H1 (cell line): ENCODE measurements around the gene BPIFB3. TPM values are rescaled to one million over a fixed set of nuclear protein-coding genes. Genes with fewer than 3 reads are reported as not detected.

Source experiments
- CTCF ChIA-PET: fragments of 300-600 bp; sonication (Branson Sonifier 250); formaldehyde crosslinking; loops from one replicate; lab custom pipeline; 2021; ENCODE audit not compliant: partially characterized antibody; lab: Charles Lee
- POLR2A ChIA-PET: fragments of 300-600 bp; sonication (Branson Sonifier 250); formaldehyde crosslinking; loops from one replicate; lab custom pipeline; 2021; ENCODE audit warnings: inconsistent platforms; ENCODE audit not compliant: partially characterized antibody; lab: Charles Lee
- DNase-seq, 2 experiments: peaks; one replicate each; pipeline versions ENCODE4 v3.0.0 to v3.0.0-alpha.2; 2010 to 2022; ENCODE audit warnings: low spot score in 2 of 2, low read depth in 1 of 2, mixed read lengths in 1 of 2
- FAIRE-seq: peaks from 2 replicates; lab custom pipeline; 2011; peaks lifted over from hg19 to GRCh38; lab: Jason Lieb, UNC
- H2AFZ ChIP-seq: 2 replicates; pipeline ENCODE4 v1.8.1; 2012; ENCODE audit warnings: low read length, inconsistent platforms
- H2AK5ac ChIP-seq: 2 replicates; pipeline ENCODE4 v1.6.1; 2013; ENCODE audit warnings: low read depth, low read length
- H2BK120ac ChIP-seq: replicated peaks from 2 replicates; pipeline ENCODE3; 2013; ENCODE audit warnings: low read depth, low read length, inconsistent platforms
- H2BK12ac ChIP-seq: 2 replicates; pipeline ENCODE4 v1.6.1; 2013; ENCODE audit warnings: low read depth, low read length
- H2BK15ac ChIP-seq: 2 replicates; pipeline ENCODE4 v1.6.1; 2013; ENCODE audit warnings: low read length
- H2BK20ac ChIP-seq: 2 replicates; pipeline ENCODE4 v1.6.1; 2013; ENCODE audit warnings: low read length
- H2BK5ac ChIP-seq: 2 replicates; pipeline ENCODE4 v1.6.1; 2013; ENCODE audit warnings: low read depth, low read length
- H3K14ac ChIP-seq: 2 replicates; pipeline ENCODE4 v1.6.1; 2013; ENCODE audit warnings: inconsistent platforms; ENCODE audit not compliant: insufficient read length
- H3K18ac ChIP-seq: 2 replicates; pipeline ENCODE4 v1.6.1; 2013; ENCODE audit warnings: low read length; ENCODE audit errors: extremely low read depth
- H3K23ac ChIP-seq: 2 replicates; pipeline ENCODE4 v1.6.1; 2013; ENCODE audit warnings: inconsistent platforms; ENCODE audit not compliant: insufficient read length
- H3K23me2 ChIP-seq: 2 replicates; pipeline ENCODE4 v1.6.1; 2013; ENCODE audit warnings: low read depth, low read length
- H3K27ac ChIP-seq: 2 replicates; pipeline ENCODE4 v1.6.1; 2011; ENCODE audit warnings: low read depth, low read length, inconsistent platforms
- H3K27me3 ChIP-seq, 4 experiments: replicated peaks in 1 of 4; 1 replicate in 1 of 4; 2 replicates in 3 of 4; pipeline versions ENCODE4 v1.6.1 to v1.8.1; 2011 to 2013; ENCODE audit warnings: low read length in 3 of 4, mild to moderate bottlenecking in 3 of 4, inconsistent platforms in 2 of 4, mixed read lengths in 2 of 4, moderate library complexity in 1 of 4; ENCODE audit not compliant: control insufficient read depth in 3 of 4, insufficient read depth in 3 of 4; ENCODE audit errors: extremely low read depth in 1 of 4
- H3K36me3 ChIP-seq, 4 experiments: 2 replicates each; pipeline versions ENCODE4 v1.6.1 to v1.8.1; 2011 to 2013; ENCODE audit warnings: mild to moderate bottlenecking in 4 of 4, low read length in 3 of 4, moderate library complexity in 2 of 4, control low read depth in 1 of 4, inconsistent platforms in 1 of 4; ENCODE audit not compliant: insufficient read depth in 4 of 4, control insufficient read depth in 2 of 4
- H3K4ac ChIP-seq: replicated peaks from 2 replicates; pipeline ENCODE3; 2013; ENCODE audit warnings: low read length, low read depth, mixed read lengths, inconsistent platforms; ENCODE audit not compliant: insufficient read length
- H3K4me1 ChIP-seq, 4 experiments: replicated peaks in 1 of 4; 1 replicate in 1 of 4; 2 replicates in 3 of 4; pipeline versions ENCODE4 v1.6.1 to v1.8.1; 2011 to 2013; ENCODE audit warnings: low read length in 3 of 4, inconsistent platforms in 2 of 4, mixed read lengths in 1 of 4; ENCODE audit not compliant: insufficient read depth in 4 of 4, control insufficient read depth in 3 of 4
- H3K4me2 ChIP-seq, 2 experiments: 2 replicates each; pipeline versions ENCODE4 v1.6.1 to v1.8.1; 2011 to 2013; ENCODE audit warnings: low read depth in 2 of 2, low read length in 2 of 2, control low read depth in 1 of 2, inconsistent platforms in 1 of 2, mild to moderate bottlenecking in 1 of 2; ENCODE audit not compliant: insufficient read depth in 1 of 2
- H3K4me3 ChIP-seq, 4 experiments: fragments of 200-600, 300-600 bp in 1 of 4; sonication (generic), shearing (Covaris generic), sonication (Bioruptor Twin) in 1 of 4; 2 replicates each; pipeline versions ENCODE4 v1.5.1 to v1.8.1; 2011 to 2016; ENCODE audit warnings: low read length in 4 of 4, low read depth in 3 of 4, control low read depth in 2 of 4, inconsistent platforms in 2 of 4, mild to moderate bottlenecking in 2 of 4, mixed read lengths in 1 of 4, moderate library complexity in 1 of 4; ENCODE audit not compliant: insufficient read depth in 2 of 4; ENCODE audit errors: extremely low read depth in 1 of 4
- H3K56ac ChIP-seq: replicated peaks from 2 replicates; pipeline ENCODE3; 2013; ENCODE audit warnings: low read depth, mild to moderate bottlenecking, mixed read lengths, low read length, inconsistent platforms; ENCODE audit not compliant: insufficient read length
- H3K79me1 ChIP-seq: 2 replicates; pipeline ENCODE4 v1.6.1; 2013; ENCODE audit warnings: low read depth, low read length, control low read depth
- H3K79me2 ChIP-seq, 2 experiments: 2 replicates each; pipeline versions ENCODE4 v1.6.1 to v1.8.1; 2012 to 2013; ENCODE audit warnings: low read length in 2 of 2, mild to moderate bottlenecking in 2 of 2, inconsistent platforms in 1 of 2; ENCODE audit not compliant: insufficient read depth in 2 of 2, control insufficient read depth in 1 of 2
- H3K9ac ChIP-seq, 4 experiments: replicated peaks in 1 of 4; 1 replicate in 1 of 4; 2 replicates in 3 of 4; pipeline versions ENCODE4 v1.6.1 to v1.8.1; 2011 to 2013; ENCODE audit warnings: low read depth in 3 of 4, low read length in 3 of 4, control low read depth in 2 of 4, mild to moderate bottlenecking in 2 of 4, moderate library complexity in 2 of 4, inconsistent platforms in 1 of 4; ENCODE audit errors: extremely low read depth in 1 of 4
- H3K9me3 ChIP-seq, 2 experiments: 2 replicates each; pipeline versions ENCODE4 v1.6.1 to v1.8.1; 2012 to 2013; ENCODE audit warnings: mild to moderate bottlenecking in 2 of 2, moderate library complexity in 2 of 2, control low read depth in 1 of 2, inconsistent platforms in 1 of 2, low read depth in 1 of 2, low read length in 1 of 2, mixed read lengths in 1 of 2; ENCODE audit not compliant: insufficient read depth in 2 of 2
- H4K20me1 ChIP-seq, 2 experiments: replicated peaks in 1 of 2; 2 replicates each; pipeline versions ENCODE3 to v1.8.1; 2011 to 2013; ENCODE audit warnings: inconsistent platforms in 2 of 2, low read length in 2 of 2, mild to moderate bottlenecking in 1 of 2; ENCODE audit not compliant: insufficient read depth in 2 of 2, control insufficient read depth in 1 of 2
- H4K5ac ChIP-seq: 2 replicates; pipeline ENCODE4 v1.6.1; 2013; ENCODE audit warnings: low read length, low read depth, mixed read lengths, inconsistent platforms; ENCODE audit not compliant: insufficient read length
- H4K8ac ChIP-seq: 2 replicates; pipeline ENCODE4 v1.8.0; 2013; ENCODE audit warnings: mild to moderate bottlenecking, moderate library complexity, low read length, inconsistent platforms; ENCODE audit not compliant: insufficient read depth; ENCODE audit errors: extremely low read depth
- H4K91ac ChIP-seq: replicated peaks from 2 replicates; pipeline ENCODE3; 2013; ENCODE audit warnings: low read length, mixed read lengths, inconsistent platforms; ENCODE audit not compliant: insufficient read length
- PHF8 ChIP-seq: fragments of 200-600 bp; sonication (generic); conservative IDR thresholded peaks from 2 replicates; pipeline ENCODE4 v1.7.1; 2012; ENCODE audit warnings: low read depth, mild to moderate bottlenecking, inconsistent platforms, low read length, moderate library complexity
- WGBS, 2 experiments: shearing (Covaris generic) in 1 of 2; methylation state at CpG; one replicate each; pipeline versions ENCODE4 v1.1.6 to v1.1.7; 2013 to 2015; ENCODE audit warnings: low lambda C conversion rate in 2 of 2, mixed read lengths in 2 of 2, inconsistent platforms in 1 of 2, low coverage in 1 of 2, missing lambda C conversion rate in 1 of 2; ENCODE audit not compliant: insufficient replicate concordance in 2 of 2, insufficient coverage in 1 of 2, insufficient read length in 1 of 2; ENCODE audit errors: extremely low coverage in 1 of 2, missing lambda C conversion rate in 1 of 2; 5-methylcytosine and 5-hydroxymethylcytosine counted together
- polyA plus RNA-seq, 7 experiments: library from polyadenylated mRNA; depleted of rRNA in 3 of 7; stranded (reverse) in 5 of 7; unstranded in 2 of 7; fragments of >200 nt in 5 of 7; fragments of 200-250 nt in 2 of 7; gene quantifications; 1 replicate in 5 of 7; 2 replicates in 1 of 7; 4 replicates in 1 of 7; pipeline versions ENCODE4 v1.2.1 to v1.2.3, GENCODE V29; 2011 to 2013; ENCODE audit warnings: missing spikeins in 2 of 7, mixed read lengths in 2 of 7
- total RNA-seq: library from RNA; stranded (reverse); fragmentation: NEBNext Ultra II Directional; extraction: Animal tissue kit (Norgen Biotek cat#: 25700); gene quantifications from 2 replicates; pipeline ENCODE4 v1.2.1, GENCODE V29; 2021
- TF ChIP-seq, protein P1 (sequence below), 3 experiments: IDR thresholded peaks; 1 replicate in 2 of 3; 2 replicates in 1 of 3; pipeline versions ENCODE4 v1.5.1 to v1.6.1; 2011; ENCODE audit warnings: low read length in 3 of 3, mild to moderate bottlenecking in 3 of 3, inconsistent platforms in 2 of 3, low read depth in 1 of 3, moderate library complexity in 1 of 3; ENCODE audit not compliant: insufficient read depth in 1 of 3; ENCODE audit errors: control extremely low read depth in 1 of 3

Gene BPIFB3
- total and polyA plus RNA-seq, 2 of the 8 experiments (the other 6 are each of a cell fraction or from before 2014, with no cell fraction given), result not detected

DNA sequence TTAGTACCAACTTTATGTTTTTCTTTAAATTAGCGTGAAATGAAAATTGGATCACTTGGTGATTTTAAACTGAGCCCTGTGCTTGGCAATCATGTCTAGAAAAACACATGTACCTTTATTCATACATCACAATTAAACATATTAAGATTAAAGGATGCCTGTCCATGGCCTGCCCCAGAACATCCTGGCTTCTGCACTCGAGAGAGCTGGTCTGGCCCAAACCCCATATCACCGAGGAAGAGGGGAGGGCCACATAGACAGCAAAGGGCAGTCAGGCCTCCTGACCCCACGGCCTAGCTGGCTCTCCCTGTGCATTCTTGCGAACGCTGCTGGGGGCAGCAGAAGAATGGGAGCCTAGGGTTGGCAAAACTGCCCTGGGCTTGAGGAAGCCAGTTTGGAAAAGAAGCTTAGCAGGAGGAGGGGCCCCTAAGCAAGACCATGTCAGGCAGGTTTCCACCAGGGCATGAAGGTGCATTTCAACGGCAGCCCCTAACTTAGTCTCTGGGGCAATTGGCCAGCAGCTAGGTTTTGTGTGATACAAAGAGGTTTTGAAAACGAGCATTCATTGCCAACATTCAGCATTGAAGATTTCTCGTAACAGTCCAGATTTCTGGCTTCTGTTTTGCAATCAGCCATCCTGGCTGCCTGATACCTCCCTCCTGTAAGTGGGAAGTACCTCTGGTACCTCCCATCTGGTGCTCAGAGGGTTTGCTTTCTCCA is 8.6 kb downstream of the BPIFB3 start:
- H2BK120ac ChIP-seq, result no peak overlapping the region
- WGBS, 2 experiments, result 85% methylated on average over 9 of the region's 9 CpGs; no CpG with 5 or more reads in 1 of the 2 experiments
- H2BK20ac ChIP-seq, result no peak overlapping the region
- no peak overlapping the region for H2BK12ac ChIP-seq
- no peak overlapping the region for H4K91ac ChIP-seq
- no peaks in the 10 kb centered on the region for H3K9me3 ChIP-seq
- no peaks in the 10 kb centered on the region for H3K27me3 ChIP-seq
- H3K79me1 ChIP-seq, result no peaks in the 10 kb centered on the region
- H3K23me2 ChIP-seq, result no peaks in the 10 kb centered on the region
- no peak for FAIRE-seq
- H3K4me2 ChIP-seq, result no peak overlapping the region
- H3K36me3 ChIP-seq, result no peaks in the 10 kb centered on the region
- no peak overlapping the region for H3K9ac ChIP-seq
- H3K18ac ChIP-seq, result no peak overlapping the region
- H2BK5ac ChIP-seq, result no peak overlapping the region
- no peak overlapping the region for H4K8ac ChIP-seq
- POLR2A ChIA-PET, result no interaction called here
- no peak overlapping the region for H2AFZ ChIP-seq
- H3K79me2 ChIP-seq, result no peaks in the 10 kb centered on the region
- no peak overlapping the region for H3K4ac ChIP-seq
- no peak overlapping the region for H3K4me3 ChIP-seq
- no peak overlapping the region for H2BK15ac ChIP-seq
- H3K23ac ChIP-seq, result no peak overlapping the region
- no peak overlapping the region for H4K5ac ChIP-seq
- no peak overlapping the region for H2AK5ac ChIP-seq
- H3K27ac ChIP-seq, result no peak overlapping the region
- DNase-seq, result no peak
- no peak for TF ChIP-seq PHF8
- TF ChIP-seq, protein P1, sequence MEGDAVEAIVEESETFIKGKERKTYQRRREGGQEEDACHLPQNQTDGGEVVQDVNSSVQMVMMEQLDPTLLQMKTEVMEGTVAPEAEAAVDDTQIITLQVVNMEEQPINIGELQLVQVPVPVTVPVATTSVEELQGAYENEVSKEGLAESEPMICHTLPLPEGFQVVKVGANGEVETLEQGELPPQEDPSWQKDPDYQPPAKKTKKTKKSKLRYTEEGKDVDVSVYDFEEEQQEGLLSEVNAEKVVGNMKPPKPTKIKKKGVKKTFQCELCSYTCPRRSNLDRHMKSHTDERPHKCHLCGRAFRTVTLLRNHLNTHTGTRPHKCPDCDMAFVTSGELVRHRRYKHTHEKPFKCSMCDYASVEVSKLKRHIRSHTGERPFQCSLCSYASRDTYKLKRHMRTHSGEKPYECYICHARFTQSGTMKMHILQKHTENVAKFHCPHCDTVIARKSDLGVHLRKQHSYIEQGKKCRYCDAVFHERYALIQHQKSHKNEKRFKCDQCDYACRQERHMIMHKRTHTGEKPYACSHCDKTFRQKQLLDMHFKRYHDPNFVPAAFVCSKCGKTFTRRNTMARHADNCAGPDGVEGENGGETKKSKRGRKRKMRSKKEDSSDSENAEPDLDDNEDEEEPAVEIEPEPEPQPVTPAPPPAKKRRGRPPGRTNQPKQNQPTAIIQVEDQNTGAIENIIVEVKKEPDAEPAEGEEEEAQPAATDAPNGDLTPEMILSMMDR (IDR thresholded peaks at IDR 0.05; ENCODE audit: control extremely low read depth in 1 of 3, insufficient read depth in 1 of 3, low read depth in 1 of 3, low read length in 3 of 3), result no peak
- no peak overlapping the region for H3K14ac ChIP-seq
- no peak overlapping the region for H3K56ac ChIP-seq
- CTCF ChIA-PET, result interaction anchor here (0.9 to 1.0 kb wide), 2 partner anchors 9 to 26 kb away, joined by 3 read pairs; no protein-coding TSS in a partner anchor
- no peaks in the 10 kb centered on the region for H3K4me1 ChIP-seq
- no peaks in the 10 kb centered on the region for H4K20me1 ChIP-seq
